Stimulated activated CD4-positive, alpha-beta T cell treated with anti-CD3 and anti-CD28 coated beads, Interleukin-4, amount 100 ng/mL, for 4 hours (primary cell): Measurements from ENCODE around the gene ARID1A.

Experiments
- DNase-seq, 2 experiments: peaks; one replicate each; pipeline ENCODE4 v3.0.0-alpha.2; 2020

Gene ARID1A

GRCh38 chr1:26828411-26828991, 132.7 kb downstream of the ARID1A start:
- DNase-seq, result peak in 1 of 2 experiments; percentile 35

- DNase-seq, result no peak
Measured at GRCh38 chr1:26829184-26829911, 133.5 kb downstream of the ARID1A start.

GRCh38 chr1:26831059-26831458, 135.2 kb downstream of the ARID1A start:
- DNase-seq, result no peak
